B cell (primary cell): ENCODE results near the gene CBX3. TPM values are rescaled to one million over a fixed set of nuclear protein-coding genes. Genes with fewer than 3 reads are reported as not detected.

Experiments used
- ATAC-seq: fragments of 200-7000 bp; cut with Tn5 transposase; one replicate; pipeline ENCODE4 v1.10.0; 2021; ENCODE audit warnings: low read depth, mild to moderate bottlenecking, moderate number of reproducible peaks, moderate library complexity
- CTCF ChIA-PET: fragments of 350-600 bp; sonication (Branson Sonifier 250); formaldehyde crosslinking; loops from one replicate; lab custom pipeline; 2021; ENCODE audit warnings: antibody characterized with exemption, inconsistent platforms; lab: Charles Lee
- POLR2A ChIA-PET: fragments of 350-600 bp; sonication (Branson Sonifier 250); formaldehyde crosslinking; loops from one replicate; lab custom pipeline; 2021; ENCODE audit warnings: antibody characterized with exemption; lab: Charles Lee
- DNase-seq: peaks from one replicate; pipeline ENCODE4 v3.0.0; 2013
- H2AFZ ChIP-seq: 2 replicates; pipeline ENCODE4 v1.6.1; 2012; ENCODE audit warnings: mild to moderate bottlenecking, low read depth, low read length; ENCODE audit not compliant: insufficient read depth, poor library complexity, severe bottlenecking
- H3K27ac ChIP-seq, 2 donors: 1 replicate in 1 of 2; 2 replicates in 1 of 2; pipeline ENCODE4 v1.5.1; 2012 to 2013; ENCODE audit warnings: low read length in 2 of 2, mild to moderate bottlenecking in 2 of 2, moderate library complexity in 1 of 2
- H3K27me3 ChIP-seq, 4 experiments: fragments of 200-600 bp in 1 of 4; sonication (generic) in 1 of 4; replicated peaks in 1 of 4; 1 replicate in 2 of 4; 2 replicates in 2 of 4; pipeline versions ENCODE4 v1.6.1 to v1.7.0; 2013 to 2016; ENCODE audit warnings: low read length in 3 of 4, mild to moderate bottlenecking in 2 of 4, mixed read lengths in 1 of 4, moderate library complexity in 1 of 4; ENCODE audit not compliant: insufficient read depth in 4 of 4, control insufficient read depth in 3 of 4; ENCODE audit errors: control extremely low read depth in 1 of 4
- H3K36me3 ChIP-seq, 2 experiments: replicated peaks in 1 of 2; 1 replicate in 1 of 2; 2 replicates in 1 of 2; pipeline versions ENCODE4 v1.6.1 to v1.7.1; 2013; ENCODE audit warnings: low read length in 1 of 2; ENCODE audit not compliant: insufficient read depth in 2 of 2, control insufficient read depth in 1 of 2; ENCODE audit errors: control extremely low read depth in 1 of 2, extremely low read depth in 1 of 2
- H3K4me1 ChIP-seq, 2 donors: fragments of 200-600 bp in 1 of 2; sonication (generic) in 1 of 2; 1 replicate in 1 of 2; 2 replicates in 1 of 2; pipeline versions ENCODE4 v1.5.1 to v1.6.1; 2013 to 2017; ENCODE audit warnings: low read length in 2 of 2; ENCODE audit not compliant: control insufficient read depth in 2 of 2, insufficient read depth in 2 of 2
- H3K4me2 ChIP-seq: replicated peaks from 2 replicates; pipeline ENCODE3; 2012; ENCODE audit warnings: mild to moderate bottlenecking, low read depth, low read length; ENCODE audit not compliant: poor library complexity, severe bottlenecking
- H3K4me3 ChIP-seq, 5 experiments: fragments of 200-600 bp in 1 of 5; sonication (generic) in 1 of 5; 1 replicate in 3 of 5; 2 replicates in 2 of 5; pipeline versions ENCODE4 v1.5.1 to v1.7.0; 2011 to 2016; ENCODE audit warnings: low read length in 4 of 5, mild to moderate bottlenecking in 4 of 5, low read depth in 2 of 5, control low read depth in 1 of 5, moderate library complexity in 1 of 5; ENCODE audit not compliant: insufficient read depth in 1 of 5; ENCODE audit errors: control extremely low read depth in 1 of 5, extremely low read depth in 1 of 5
- H3K79me2 ChIP-seq: fragments of 200-600 bp; sonication (generic); one replicate; pipeline ENCODE4 v1.6.0; 2016; ENCODE audit warnings: low read length; ENCODE audit not compliant: control insufficient read depth, insufficient read depth
- H3K9ac ChIP-seq: fragments of 200-600 bp; sonication (generic); 2 replicates; pipeline ENCODE4 v1.6.1; 2017; ENCODE audit warnings: mild to moderate bottlenecking, low read length, moderate library complexity
- H3K9me3 ChIP-seq, 3 donors: one replicate each; pipeline versions ENCODE4 v1.6.1 to v1.7.1; 2013; ENCODE audit warnings: low read length in 2 of 3; ENCODE audit not compliant: control insufficient read depth in 2 of 3, insufficient read depth in 1 of 3; ENCODE audit errors: control extremely low read depth in 1 of 3
- H4K20me1 ChIP-seq: 2 replicates; pipeline ENCODE4 v1.6.0; 2012; ENCODE audit warnings: mild to moderate bottlenecking, low read length; ENCODE audit not compliant: insufficient read depth, control insufficient read depth, poor library complexity, severe bottlenecking
- H3K27ac Mint-ChIP-seq: one replicate; pipeline ENCODE4 v1.8.0; 2021; ENCODE audit warnings: mixed read lengths
- H3K27me3 Mint-ChIP-seq: one replicate; pipeline ENCODE4 v1.8.0; 2021; ENCODE audit warnings: mixed read lengths
- H3K4me1 Mint-ChIP-seq: one replicate; pipeline ENCODE4 v1.8.0; 2021; ENCODE audit warnings: mixed read lengths
- H3K4me3 Mint-ChIP-seq: one replicate; pipeline ENCODE4 v1.8.0; 2021; ENCODE audit warnings: mixed read lengths
- H3K9me3 Mint-ChIP-seq: one replicate; pipeline ENCODE4 v1.8.0; 2022; ENCODE audit warnings: mixed read lengths; ENCODE audit not compliant: insufficient read depth
- CTCF ChIP-seq: fragments of 200-600 bp; IDR thresholded peaks from one replicate; pipeline ENCODE4 v1.8.0; 2022; ENCODE audit warnings: antibody characterized with exemption, mild to moderate bottlenecking
- EZH2 ChIP-seq: IDR thresholded peaks from 2 replicates; pipeline ENCODE4 v1.6.1; 2012; ENCODE audit warnings: borderline replicate concordance, low read depth, mild to moderate bottlenecking, moderate library complexity, low read length; ENCODE audit not compliant: insufficient read depth, poor library complexity, severe bottlenecking
- WGBS: methylation state at CpG from one replicate; pipeline ENCODE4 v1.1.5; 2013; ENCODE audit warnings: missing lambda C conversion rate; ENCODE audit not compliant: insufficient coverage; 5-methylcytosine and 5-hydroxymethylcytosine counted together
- intact Hi-C: fragments of 100-400 bp; cut with micrococcal nuclease; formaldehyde crosslinking; loops from one replicate; pipeline ENCODE4 v1.10.0; 2022
- polyA plus RNA-seq: library from polyadenylated mRNA; depleted of rRNA; stranded (reverse); fragments of >200 nt; gene quantifications from 2 replicates; pipeline ENCODE4 v1.2.3, GENCODE V29; 2012
- total RNA-seq, 2 donors: library from RNA; stranded (reverse); fragments of 120-200 nt in 1 of 2; gene quantifications; 1 replicate in 1 of 2; 2 replicates in 1 of 2; pipeline versions ENCODE4 v1.2.3 to v1.2.4, GENCODE V29; 2013 to 2022

The CBX3 gene
- total and polyA plus RNA-seq, 2 donors (not counting 1 experiment from before 2014, with no cell fraction given): 43.9 to 126 TPM

- H3K9me3 ChIP-seq: no peaks in the 10 kb centered on the region
- WGBS: 77% methylated on average over 5 of the region's 8 CpGs
- intact Hi-C loops: no loop called here
- no peaks in the 10 kb centered on the region for H3K9me3 Mint-ChIP-seq
- DNase-seq (no peak), ATAC-seq (no peak)
- H3K4me3 Mint-ChIP-seq: no peak overlapping the region
- no peak overlapping the region for H2AFZ ChIP-seq
- H3K27me3 Mint-ChIP-seq: no peaks in the 10 kb centered on the region
- TF ChIP-seq CTCF (no peak), EZH2 (no peak)
- no peaks in the 10 kb centered on the region for H3K27me3 ChIP-seq
- H3K79me2 ChIP-seq: no peaks in the 10 kb centered on the region
- H3K4me1 ChIP-seq: peaks cover 0 to 3% of the 10 kb centered on the region in 2 donors
- no peak overlapping the region for H3K4me2 ChIP-seq
- CTCF ChIA-PET: interaction anchor here (0.7 to 1.7 kb wide), 3 partner anchors 11 to 104 kb away, joined by 3 to 7 read pairs (median 3); no protein-coding TSS in a partner anchor
- H4K20me1 ChIP-seq: peaks cover 6% of the 10 kb centered on the region
- H3K4me1 Mint-ChIP-seq: peaks cover 63% of the 10 kb centered on the region
- POLR2A ChIA-PET: interaction anchor here (0.7 to 1.4 kb wide), 3 partner anchors 12 to 103 kb away, joined by 3 read pairs; no protein-coding TSS in a partner anchor
- peak overlapping the region; percentile 26 for H3K27ac Mint-ChIP-seq
- H3K9ac ChIP-seq: no peak overlapping the region
- no peak overlapping the region for H3K4me3 ChIP-seq
- peaks cover 0 to 1% of the 10 kb centered on the region in 2 experiments for H3K36me3 ChIP-seq
- peak overlapping the region in 1 of 2 donors; percentile 23 for H3K27ac ChIP-seq
Observed at GRCh38 chr7:26182706-26183105, 18.8 kb upstream of the CBX3 start.

- Histone ChIP-seq H4K20me1 (peaks cover 15% of the 10 kb centered on the region), H3K4me1 (peaks cover 0 to 6% of the 10 kb centered on the region in 2 donors), H3K79me2 (no peaks in the 10 kb centered on the region), H3K9me3 (no peaks in the 10 kb centered on the region), H3K9ac (no peak overlapping the region), H3K36me3 (peaks cover 1 to 6% of the 10 kb centered on the region in 2 experiments), H3K27me3 (no peaks in the 10 kb centered on the region), H3K4me3 (no peak overlapping the region), H3K27ac (peak overlapping the region in 1 of 2 donors; percentile 38), H3K4me2 (no peak overlapping the region), H2AFZ (no peak overlapping the region)
- ATAC-seq: no peak
- intact Hi-C loops: no loop called here
- H3K4me3 Mint-ChIP-seq: no peak overlapping the region
- POLR2A ChIA-PET: interaction anchor here (1.1 kb wide), 1 partner anchor 10 kb away, joined by 3 read pairs; no protein-coding TSS in a partner anchor
- no peaks in the 10 kb centered on the region for H3K9me3 Mint-ChIP-seq
- peaks cover 72% of the 10 kb centered on the region for H3K4me1 Mint-ChIP-seq
- TF ChIP-seq EZH2 (no peak), CTCF (no peak)
- no peak for DNase-seq
- CTCF ChIA-PET: interaction anchor here (1.1 kb wide), 1 partner anchor 105 kb away, joined by 3 read pairs; no protein-coding TSS in a partner anchor
- WGBS: 100% methylated on average over 1 of the region's 4 CpGs
- peak overlapping the region; percentile 51 for H3K27ac Mint-ChIP-seq
- H3K27me3 Mint-ChIP-seq: no peaks in the 10 kb centered on the region
Observed at GRCh38 chr7:26183545-26184280, 17.8 kb upstream of the CBX3 start.
